SU-DHL-6 (cell line): ENCODE measurements around the gene OR51D1.

Source experiments
- H2AFZ ChIP-seq: fragments of 200-600 bp; sonication (generic); 2 replicates; pipeline ENCODE4 v1.6.1; 2014; ENCODE audit warnings: low read depth, mild to moderate bottlenecking, moderate library complexity, mixed read lengths, antibody characterized with exemption, low read length; ENCODE audit not compliant: severe bottlenecking
- H3F3A ChIP-seq: fragments of 200-600 bp; shearing (Covaris generic); 2 replicates; pipeline ENCODE4 v1.6.0; 2016; ENCODE audit warnings: antibody characterized with exemption, mild to moderate bottlenecking; ENCODE audit not compliant: insufficient read depth
- H3K27ac ChIP-seq: fragments of 200-600 bp; sonication (generic); 2 replicates; pipeline ENCODE4 v1.5.1; 2016; ENCODE audit warnings: low read depth, mild to moderate bottlenecking, low read length, moderate library complexity, mixed read lengths
- H3K27me3 ChIP-seq: fragments of 200-600 bp; sonication (generic), shearing (Covaris generic); 2 replicates; pipeline ENCODE4 v1.6.0; 2014; ENCODE audit warnings: mild to moderate bottlenecking, low read length
- H3K36me3 ChIP-seq: fragments of 200-600 bp; sonication (generic); 2 replicates; pipeline ENCODE4 v1.6.1; 2014; ENCODE audit warnings: mild to moderate bottlenecking, low read length, mixed read lengths
- H3K4me2 ChIP-seq: fragments of 300-600, 200-600 bp; shearing (Covaris generic), sonication (generic); 2 replicates; pipeline ENCODE4 v1.6.0; 2014; ENCODE audit warnings: low read length, low read depth, mild to moderate bottlenecking; ENCODE audit not compliant: poor library complexity, severe bottlenecking
- H3K4me3 ChIP-seq: fragments of 200-600 bp; sonication (generic); 2 replicates; pipeline ENCODE4 v1.5.1; 2014; ENCODE audit warnings: antibody characterized with exemption, low read length, mild to moderate bottlenecking, mixed read lengths; ENCODE audit not compliant: insufficient read depth, poor library complexity, severe bottlenecking
- H3K79me2 ChIP-seq: fragments of 200-600 bp; sonication (generic); 2 replicates; pipeline ENCODE4 v1.6.1; 2014; ENCODE audit warnings: mild to moderate bottlenecking, low read length, moderate library complexity; ENCODE audit not compliant: insufficient read depth
- H3K9ac ChIP-seq: fragments of 200-600 bp; sonication (generic); 2 replicates; pipeline ENCODE4 v1.7.0; 2014; ENCODE audit warnings: mild to moderate bottlenecking, low read length
- H3K9me2 ChIP-seq: fragments of 200-600 bp; sonication (generic); replicated peaks from 2 replicates; pipeline ENCODE4 v1.6.1; 2014; ENCODE audit warnings: low read length; ENCODE audit not compliant: insufficient read depth
- H3K9me3 ChIP-seq: fragments of 200-600 bp; sonication (generic); 2 replicates; pipeline ENCODE4 v1.6.1; 2014; ENCODE audit warnings: low read length, mixed read lengths; ENCODE audit not compliant: insufficient read depth
- H4K20me1 ChIP-seq: fragments of 200-600 bp; sonication (generic); 2 replicates; pipeline ENCODE4 v1.6.1; 2014; ENCODE audit warnings: low read depth, mild to moderate bottlenecking, antibody characterized with exemption, low read length, moderate library complexity, mixed read lengths
- CTCF ChIP-seq: fragments of 200-600 bp; sonication (generic); IDR thresholded peaks from one replicate; pipeline ENCODE4 v1.5.1; 2017; ENCODE audit warnings: antibody characterized with exemption, mild to moderate bottlenecking, low read length, moderate library complexity; ENCODE audit not compliant: insufficient read depth, poor library complexity, severe bottlenecking
- EZH2phosphoT487 ChIP-seq: fragments of 200-600 bp; sonication (generic), shearing (Covaris generic); conservative IDR thresholded peaks from 2 replicates; pipeline ENCODE4 v1.6.1; 2018; ENCODE audit warnings: mild to moderate bottlenecking, antibody characterized with exemption, low read length, moderate library complexity, mixed read lengths

The OR51D1 gene

DNA sequence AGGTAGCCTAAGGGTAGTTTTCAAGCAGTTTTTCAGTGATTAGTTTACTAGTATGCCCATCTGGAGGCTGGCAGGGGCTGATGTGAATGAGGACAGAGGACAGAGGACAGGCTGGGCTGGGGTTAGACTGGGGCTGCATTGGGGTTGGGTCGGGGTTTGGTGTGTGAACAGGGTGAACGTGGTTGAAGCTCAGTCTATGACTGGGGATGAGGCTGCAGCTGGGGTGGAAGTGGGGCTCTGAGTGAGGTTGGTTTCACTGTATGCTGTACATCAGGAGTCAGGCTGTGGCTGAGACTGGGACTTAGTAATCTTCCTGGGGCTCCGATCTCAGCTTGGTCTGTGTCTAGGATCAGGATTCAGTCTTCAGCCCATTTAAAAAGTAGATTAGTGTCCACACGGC, 7.0 kb downstream of the OR51D1 start:
- Histone ChIP-seq H3K9me2 (no peaks in the 10 kb centered on the region), H3K9me3 (no peaks in the 10 kb centered on the region), H3K4me3 (no peak overlapping the region), H3K36me3 (no peaks in the 10 kb centered on the region), H3K79me2 (no peaks in the 10 kb centered on the region), H4K20me1 (no peaks in the 10 kb centered on the region), H3K9ac (no peak overlapping the region), H3K4me2 (no peak overlapping the region), H3F3A (no peaks in the 10 kb centered on the region), H2AFZ (no peak overlapping the region), H3K27ac (no peak overlapping the region), H3K27me3 (no peaks in the 10 kb centered on the region)
- TF ChIP-seq CTCF: no peak

DNA sequence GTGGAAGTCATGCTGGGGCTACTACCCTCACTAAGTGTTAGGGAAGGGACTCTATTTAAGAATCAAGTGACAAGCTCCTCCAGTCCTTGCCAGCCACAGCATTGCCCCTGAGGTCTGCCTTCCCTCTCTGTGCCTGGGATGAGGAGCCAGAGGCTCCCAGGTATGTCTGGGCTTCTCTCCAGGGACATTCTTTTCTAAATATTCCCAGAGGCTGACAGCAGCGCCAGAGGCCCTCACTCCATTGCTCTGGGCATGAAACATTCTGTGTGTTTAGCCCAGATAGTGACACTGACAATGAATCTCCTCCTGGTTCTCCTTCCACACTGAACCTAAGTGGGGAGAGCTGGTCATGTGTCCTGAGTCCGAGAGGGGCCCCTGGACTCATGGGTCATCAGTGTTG, 8.7 kb downstream of the OR51D1 start:
- no peak overlapping the region for H3K4me2 ChIP-seq
- H4K20me1 ChIP-seq: no peaks in the 10 kb centered on the region
- H3K27ac ChIP-seq: no peak overlapping the region
- no peak overlapping the region for H3K9ac ChIP-seq
- no peaks in the 10 kb centered on the region for H3K27me3 ChIP-seq
- no peaks in the 10 kb centered on the region for H3K9me3 ChIP-seq
- no peak overlapping the region for H3K4me3 ChIP-seq
- TF ChIP-seq EZH2phosphoT487 (no peak), CTCF (no peak)
- H3K9me2 ChIP-seq: no peaks in the 10 kb centered on the region
- no peaks in the 10 kb centered on the region for H3F3A ChIP-seq
- H2AFZ ChIP-seq: no peak overlapping the region
- H3K79me2 ChIP-seq: no peaks in the 10 kb centered on the region
- H3K36me3 ChIP-seq: no peaks in the 10 kb centered on the region

GRCh38 chr11:4647766-4648165, 10.5 kb downstream of the OR51D1 start:
- H3K79me2 ChIP-seq: no peaks in the 10 kb centered on the region
- no peak overlapping the region for H2AFZ ChIP-seq
- TF ChIP-seq CTCF (no peak), EZH2phosphoT487 (no peak)
- no peaks in the 10 kb centered on the region for H3K9me3 ChIP-seq
- no peak overlapping the region for H3K9ac ChIP-seq
- no peak overlapping the region for H3K27ac ChIP-seq
- no peaks in the 10 kb centered on the region for H3F3A ChIP-seq
- no peaks in the 10 kb centered on the region for H3K27me3 ChIP-seq
- no peak overlapping the region for H3K4me3 ChIP-seq
- no peaks in the 10 kb centered on the region for H3K36me3 ChIP-seq
- H3K9me2 ChIP-seq: no peaks in the 10 kb centered on the region
- H3K4me2 ChIP-seq: no peak overlapping the region
- H4K20me1 ChIP-seq: no peaks in the 10 kb centered on the region
